HepG2 (cell line): ENCODE measurements around the gene VKORC1. TPM values are rescaled to one million over a fixed set of nuclear protein-coding genes. Genes with fewer than 3 reads are reported as not detected.

Experiments
- ARID2 ChIP-seq: sonication (generic); formaldehyde crosslinking; IDR thresholded peaks from 2 replicates; pipeline ENCODE4 v1.8.1; 2022; ENCODE audit warnings: mild to moderate bottlenecking, missing genetic modification reagents, borderline replicate concordance
- BCL6 ChIP-seq: IDR thresholded peaks from 2 replicates; pipeline ENCODE4 v1.6.1; 2016; ENCODE audit warnings: missing genetic modification reagents, missing compliant biosample characterization
- CCAR2 ChIP-seq: fragments of 200-400 bp; formaldehyde crosslinking; optimal IDR thresholded peaks from 2 replicates; pipeline ENCODE3; 2018; ENCODE audit warnings: low read depth, mild to moderate bottlenecking, low read length, moderate library complexity
- FOXA1 ChIP-seq, 2 experiments: fragments of 450-650 bp in 1 of 2; sonication (generic) in 1 of 2; formaldehyde crosslinking in 1 of 2; IDR thresholded peaks; 2 replicates each; pipeline versions ENCODE4 v1.4.0 to v1.6.1; 2016 to 2020; ENCODE audit warnings: missing genetic modification reagents in 1 of 2
- FOXP1 ChIP-seq, 2 experiments: fragments of 450-650 bp in 1 of 2; IDR thresholded peaks; 2 replicates each; pipeline ENCODE4 v1.6.1; 2017 to 2018; ENCODE audit warnings: antibody characterized with exemption in 1 of 2
- HMG20A ChIP-seq: IDR thresholded peaks from 2 replicates; pipeline ENCODE4 v1.6.1; 2016; ENCODE audit warnings: borderline replicate concordance
- HNRNPK ChIP-seq: fragments of 200-400 bp; formaldehyde crosslinking; IDR thresholded peaks from 2 replicates; pipeline ENCODE4 v1.6.1; 2018; ENCODE audit warnings: low read length, low read depth, moderate library complexity, mild to moderate bottlenecking; ENCODE audit not compliant: poor library complexity, severe bottlenecking
- JUN ChIP-seq: sonication (generic); formaldehyde crosslinking; IDR thresholded peaks from 2 replicates; pipeline ENCODE4 v1.4.0; 2020; ENCODE audit warnings: mild to moderate bottlenecking, missing genetic modification reagents
- JUNB ChIP-seq: sonication (generic); formaldehyde crosslinking; IDR thresholded peaks from 2 replicates; pipeline ENCODE4 v1.8.0; 2022; ENCODE audit warnings: missing genetic modification reagents, mild to moderate bottlenecking, borderline replicate concordance
- KDM1A ChIP-seq: IDR thresholded peaks from 2 replicates; pipeline ENCODE4 v1.6.1; 2016; ENCODE audit warnings: missing compliant biosample characterization
- MEIS2 ChIP-seq: sonication (generic); formaldehyde crosslinking; IDR thresholded peaks from 2 replicates; pipeline ENCODE4 v1.9.0; 2021; ENCODE audit warnings: mild to moderate bottlenecking, missing genetic modification reagents
- MIER3 ChIP-seq: IDR thresholded peaks from 2 replicates; pipeline ENCODE4 v1.6.1; 2016; ENCODE audit warnings: missing compliant biosample characterization, borderline replicate concordance
- NBN ChIP-seq: fragments of 450-650 bp; conservative IDR thresholded peaks from 2 replicates; pipeline ENCODE4 v1.6.1; 2017
- PCBP2 ChIP-seq: fragments of 200-400 bp; formaldehyde crosslinking; optimal IDR thresholded peaks from 2 replicates; pipeline ENCODE3; 2018; ENCODE audit warnings: low read length, low read depth; ENCODE audit not compliant: poor library complexity, severe bottlenecking
- POGZ ChIP-seq: sonication (generic); formaldehyde crosslinking; IDR thresholded peaks from 2 replicates; pipeline ENCODE4 v1.4.0; 2020; ENCODE audit warnings: mild to moderate bottlenecking, missing genetic modification reagents
- SATB2 ChIP-seq: sonication (generic); formaldehyde crosslinking; IDR thresholded peaks from 2 replicates; pipeline ENCODE4 v1.5.0; 2020; ENCODE audit warnings: missing genetic modification reagents
- SIN3A ChIP-seq: IDR thresholded peaks from 2 replicates; pipeline ENCODE4 v1.6.1; 2011; ENCODE audit warnings: low read depth, mild to moderate bottlenecking, control low read depth, low read length, borderline replicate concordance
- THAP11 ChIP-seq: IDR thresholded peaks from 2 replicates; pipeline ENCODE4 v1.6.1; 2016; ENCODE audit warnings: missing biosample characterization, missing genetic modification reagents
- ZBTB42 ChIP-seq: sonication (generic); formaldehyde crosslinking; IDR thresholded peaks from 2 replicates; pipeline ENCODE4 v1.5.0; 2020; ENCODE audit warnings: mild to moderate bottlenecking, missing genetic modification reagents
- ZNF160 ChIP-seq: sonication (generic); formaldehyde crosslinking; IDR thresholded peaks from 2 replicates; pipeline ENCODE4 v1.8.0; 2022; ENCODE audit warnings: mild to moderate bottlenecking, inconsistent platforms, missing genetic modification reagents
- ZNF225 ChIP-seq: sonication (generic); formaldehyde crosslinking; IDR thresholded peaks from 2 replicates; pipeline ENCODE4 v1.4.0; 2020; ENCODE audit warnings: mild to moderate bottlenecking, missing genetic modification reagents
- ZNF331 ChIP-seq: sonication (generic); formaldehyde crosslinking; IDR thresholded peaks from 2 replicates; pipeline ENCODE4 v1.4.0; 2020; ENCODE audit warnings: missing genetic modification reagents
- ZNF441 ChIP-seq: sonication (generic); formaldehyde crosslinking; IDR thresholded peaks from 2 replicates; pipeline ENCODE4 v1.7.0; 2021; ENCODE audit warnings: missing genetic modification reagents, borderline replicate concordance
- ZNF546 ChIP-seq: sonication (generic); formaldehyde crosslinking; conservative IDR thresholded peaks from 2 replicates; pipeline ENCODE4 v1.8.1; 2023; ENCODE audit warnings: mild to moderate bottlenecking, missing genetic modification reagents
- polyA plus RNA-seq, 8 experiments: library from polyadenylated mRNA; depleted of rRNA in 3 of 8; stranded (reverse) in 7 of 8; unstranded in 1 of 8; fragments of >200 nt; fragmentation: Illumina TruSeq in 4 of 8; extraction: Trizol in 4 of 8; gene quantifications; 2 replicates each; pipeline versions ENCODE4 v1.2.1 to v1.2.3, GENCODE V29; 2011 to 2016; ENCODE audit warnings: low read depth in 4 of 8, missing spikeins in 1 of 8, mixed read lengths in 1 of 8; ENCODE audit not compliant: insufficient read depth in 1 of 8
- total RNA-seq, 5 experiments: library from RNA; depleted of rRNA; stranded (reverse); fragments of >200 nt; fragmentation: Illumina TruSeq; extraction: Trizol; gene quantifications; 2 replicates each; pipeline ENCODE4 v1.2.3, GENCODE V29; 2016; ENCODE audit warnings: low read depth in 1 of 5
- TF ChIP-seq, protein P1 (sequence below): IDR thresholded peaks from 2 replicates; pipeline ENCODE4 v1.6.1; 2012; ENCODE audit warnings: inconsistent platforms
- TF ChIP-seq, protein P2 (sequence below): sonication (generic); formaldehyde crosslinking; IDR thresholded peaks from 2 replicates; pipeline ENCODE4 v1.4.0; 2020; ENCODE audit warnings: missing genetic modification reagents, mild to moderate bottlenecking, borderline replicate concordance
- TF ChIP-seq, protein P3 (sequence below): sonication (generic); formaldehyde crosslinking; IDR thresholded peaks from 2 replicates; pipeline ENCODE4 v1.5.0; 2020; ENCODE audit warnings: missing genetic modification reagents
- TF ChIP-seq, protein P4 (sequence below): sonication (generic); formaldehyde crosslinking; conservative IDR thresholded peaks from 2 replicates; pipeline ENCODE4 v1.8.1; 2023; ENCODE audit warnings: missing genetic modification reagents

The VKORC1 gene
- total and polyA plus RNA-seq, 2 of the 13 experiments (the other 11 are each of a cell fraction or from before 2014, with no cell fraction given) = 141 to 615 TPM

DNA sequence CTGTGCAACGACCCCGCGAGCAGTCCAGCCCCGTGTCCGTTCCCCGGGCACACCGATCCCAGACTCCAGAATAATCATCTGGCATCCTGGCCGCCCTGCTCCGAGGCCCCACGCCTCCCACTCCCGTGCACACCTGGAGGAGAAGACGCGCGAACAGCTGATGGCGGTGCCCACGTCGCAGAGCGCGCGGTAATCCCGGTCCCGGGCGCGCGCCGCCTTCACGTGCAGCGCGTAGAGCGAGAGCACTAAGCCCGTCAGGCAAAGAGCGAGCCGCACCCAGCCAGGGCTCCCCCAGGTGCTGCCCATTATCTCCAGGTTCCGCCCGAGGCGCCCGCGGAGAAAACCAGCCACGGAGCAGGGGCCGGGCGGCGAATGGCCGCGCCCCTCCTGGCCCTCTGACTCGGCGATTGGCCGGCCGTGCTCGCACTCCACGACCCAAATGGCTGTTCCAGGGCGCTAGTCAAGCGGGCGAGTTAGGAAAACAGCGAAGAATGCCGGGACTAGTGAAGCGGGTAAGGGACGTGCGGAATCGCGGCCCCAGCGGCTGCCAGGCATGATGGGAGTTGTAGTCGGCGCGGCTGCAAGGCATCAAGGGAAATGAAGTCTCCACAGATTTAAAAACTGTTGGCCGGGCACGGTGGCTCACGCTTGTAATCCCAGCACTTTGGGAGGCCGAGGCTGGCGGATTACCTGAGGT is at the start of gene VKORC1 (continued):
- TF ChIP-seq ZNF546 (CRISPR knock-in tag) = peak; percentile 89
- TF ChIP-seq FOXA1 (IDR thresholded peaks at IDR 0.05) = no peak
- TF ChIP-seq FOXA1 (CRISPR knock-in tag; IDR thresholded peaks at IDR 0.05) = peak; percentile 47
- no peak; the same call in 1 of the 2 replicates for TF ChIP-seq BCL6 (CRISPR knock-in tag)
- TF ChIP-seq CCAR2 = no peak
- no peak for TF ChIP-seq SIN3A
- peak; percentile 31; the same call in 1 of the 2 replicates for TF ChIP-seq ZNF331 (CRISPR knock-in tag)
- TF ChIP-seq, protein P1, sequence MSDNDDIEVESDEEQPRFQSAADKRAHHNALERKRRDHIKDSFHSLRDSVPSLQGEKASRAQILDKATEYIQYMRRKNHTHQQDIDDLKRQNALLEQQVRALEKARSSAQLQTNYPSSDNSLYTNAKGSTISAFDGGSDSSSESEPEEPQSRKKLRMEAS = peak; percentile 78; the same call in 1 of the 2 replicates
- TF ChIP-seq ZNF160 (CRISPR knock-in tag) = peak; percentile 79
- no peak; the same call in 1 of the 2 replicates for TF ChIP-seq ZNF441 (CRISPR knock-in tag)
- TF ChIP-seq, protein P2, sequence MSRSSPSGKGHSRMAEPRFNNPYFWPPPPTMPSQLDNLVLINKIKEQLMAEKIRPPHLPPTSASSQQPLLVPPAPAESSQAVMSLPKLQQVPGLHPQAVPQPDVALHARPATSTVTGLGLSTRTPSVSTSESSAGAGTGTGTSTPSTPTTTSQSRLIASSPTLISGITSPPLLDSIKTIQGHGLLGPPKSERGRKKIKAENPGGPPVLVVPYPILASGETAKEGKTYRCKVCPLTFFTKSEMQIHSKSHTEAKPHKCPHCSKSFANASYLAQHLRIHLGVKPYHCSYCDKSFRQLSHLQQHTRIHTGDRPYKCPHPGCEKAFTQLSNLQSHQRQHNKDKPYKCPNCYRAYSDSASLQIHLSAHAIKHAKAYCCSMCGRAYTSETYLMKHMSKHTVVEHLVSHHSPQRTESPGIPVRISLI = peak; percentile 3; the same call in 1 of the 2 replicates
- no peak for TF ChIP-seq ARID2 (CRISPR knock-in tag)
- peak; percentile 99 for TF ChIP-seq THAP11 (CRISPR knock-in tag)
- TF ChIP-seq FOXP1 (IDR thresholded peaks at IDR 0.05) = no peak
- no peak for TF ChIP-seq FOXP1 (CRISPR knock-in tag; IDR thresholded peaks at IDR 0.05)
- TF ChIP-seq HMG20A (CRISPR knock-in tag) = no peak
- TF ChIP-seq JUNB (CRISPR knock-in tag) = no peak
- TF ChIP-seq KDM1A = peak; percentile 84
- no peak for TF ChIP-seq JUN (CRISPR knock-in tag)
- no peak for TF ChIP-seq NBN
- TF ChIP-seq ZNF225 = peak; percentile 90
- TF ChIP-seq SATB2 (CRISPR knock-in tag) = 0 out of 2 replicates have a peak, but pooled peaks have one; percentile 66
- TF ChIP-seq MEIS2 = peak; percentile 76
- TF ChIP-seq HNRNPK = no peak
- peak; percentile 90 for TF ChIP-seq POGZ (CRISPR knock-in tag)
- TF ChIP-seq ZBTB42 (CRISPR knock-in tag) = no peak
- TF ChIP-seq PCBP2 = no peak
- TF ChIP-seq, protein P3, sequence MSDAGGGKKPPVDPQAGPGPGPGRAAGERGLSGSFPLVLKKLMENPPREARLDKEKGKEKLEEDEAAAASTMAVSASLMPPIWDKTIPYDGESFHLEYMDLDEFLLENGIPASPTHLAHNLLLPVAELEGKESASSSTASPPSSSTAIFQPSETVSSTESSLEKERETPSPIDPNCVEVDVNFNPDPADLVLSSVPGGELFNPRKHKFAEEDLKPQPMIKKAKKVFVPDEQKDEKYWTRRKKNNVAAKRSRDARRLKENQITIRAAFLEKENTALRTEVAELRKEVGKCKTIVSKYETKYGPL (CRISPR knock-in tag) = no peak
- TF ChIP-seq MIER3 (CRISPR knock-in tag) = peak; percentile 78; the same call in 1 of the 2 replicates
- TF ChIP-seq, protein P4, sequence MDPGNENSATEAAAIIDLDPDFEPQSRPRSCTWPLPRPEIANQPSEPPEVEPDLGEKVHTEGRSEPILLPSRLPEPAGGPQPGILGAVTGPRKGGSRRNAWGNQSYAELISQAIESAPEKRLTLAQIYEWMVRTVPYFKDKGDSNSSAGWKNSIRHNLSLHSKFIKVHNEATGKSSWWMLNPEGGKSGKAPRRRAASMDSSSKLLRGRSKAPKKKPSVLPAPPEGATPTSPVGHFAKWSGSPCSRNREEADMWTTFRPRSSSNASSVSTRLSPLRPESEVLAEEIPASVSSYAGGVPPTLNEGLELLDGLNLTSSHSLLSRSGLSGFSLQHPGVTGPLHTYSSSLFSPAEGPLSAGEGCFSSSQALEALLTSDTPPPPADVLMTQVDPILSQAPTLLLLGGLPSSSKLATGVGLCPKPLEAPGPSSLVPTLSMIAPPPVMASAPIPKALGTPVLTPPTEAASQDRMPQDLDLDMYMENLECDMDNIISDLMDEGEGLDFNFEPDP (CRISPR knock-in tag) = no peak
